Measurements from ENCODE around the gene KLHDC10.

- TF ChIP-seq CEBPB (IDR thresholded peaks at IDR 0.05), result no peak
- TF ChIP-seq, protein P1, sequence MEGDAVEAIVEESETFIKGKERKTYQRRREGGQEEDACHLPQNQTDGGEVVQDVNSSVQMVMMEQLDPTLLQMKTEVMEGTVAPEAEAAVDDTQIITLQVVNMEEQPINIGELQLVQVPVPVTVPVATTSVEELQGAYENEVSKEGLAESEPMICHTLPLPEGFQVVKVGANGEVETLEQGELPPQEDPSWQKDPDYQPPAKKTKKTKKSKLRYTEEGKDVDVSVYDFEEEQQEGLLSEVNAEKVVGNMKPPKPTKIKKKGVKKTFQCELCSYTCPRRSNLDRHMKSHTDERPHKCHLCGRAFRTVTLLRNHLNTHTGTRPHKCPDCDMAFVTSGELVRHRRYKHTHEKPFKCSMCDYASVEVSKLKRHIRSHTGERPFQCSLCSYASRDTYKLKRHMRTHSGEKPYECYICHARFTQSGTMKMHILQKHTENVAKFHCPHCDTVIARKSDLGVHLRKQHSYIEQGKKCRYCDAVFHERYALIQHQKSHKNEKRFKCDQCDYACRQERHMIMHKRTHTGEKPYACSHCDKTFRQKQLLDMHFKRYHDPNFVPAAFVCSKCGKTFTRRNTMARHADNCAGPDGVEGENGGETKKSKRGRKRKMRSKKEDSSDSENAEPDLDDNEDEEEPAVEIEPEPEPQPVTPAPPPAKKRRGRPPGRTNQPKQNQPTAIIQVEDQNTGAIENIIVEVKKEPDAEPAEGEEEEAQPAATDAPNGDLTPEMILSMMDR (IDR thresholded peaks at IDR 0.05), result no peak
- TF ChIP-seq HOXA7 (CRISPR knock-in tag; IDR thresholded peaks at IDR 0.05), result no peak
- no peak for TF ChIP-seq ESRRA (IDR thresholded peaks at IDR 0.05; ENCODE audit: borderline replicate concordance, low read length)
- TF ChIP-seq, protein P2, sequence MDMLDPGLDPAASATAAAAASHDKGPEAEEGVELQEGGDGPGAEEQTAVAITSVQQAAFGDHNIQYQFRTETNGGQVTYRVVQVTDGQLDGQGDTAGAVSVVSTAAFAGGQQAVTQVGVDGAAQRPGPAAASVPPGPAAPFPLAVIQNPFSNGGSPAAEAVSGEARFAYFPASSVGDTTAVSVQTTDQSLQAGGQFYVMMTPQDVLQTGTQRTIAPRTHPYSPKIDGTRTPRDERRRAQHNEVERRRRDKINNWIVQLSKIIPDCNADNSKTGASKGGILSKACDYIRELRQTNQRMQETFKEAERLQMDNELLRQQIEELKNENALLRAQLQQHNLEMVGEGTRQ (IDR thresholded peaks at IDR 0.05), result no peak
- TF ChIP-seq NFE2L2 (conservative IDR thresholded peaks at IDR 0.05; ENCODE audit: low read length), result no peak
- TF ChIP-seq PBX3 (IDR thresholded peaks at IDR 0.05), result no peak
- TF ChIP-seq POLR2A (IDR thresholded peaks at IDR 0.05; ENCODE audit: low read length), result no peak
- no peak for TF ChIP-seq MAX (IDR thresholded peaks at IDR 0.05)
- TF ChIP-seq RAD21 (conservative IDR thresholded peaks at IDR 0.05 in 1 of 2, IDR thresholded peaks at IDR 0.05 in 1 of 2), result no peak
- TF ChIP-seq EP300 (IDR thresholded peaks at IDR 0.05), result no peak
- no peak for TF ChIP-seq POLR2AphosphoS2 (conservative IDR thresholded peaks at IDR 0.05; ENCODE audit: low read length)
Observed at GRCh38 chr7:130157700-130158099, 87.4 kb downstream of the KLHDC10 start.

All from A549 (cell line).